Measurements from ENCODE around the gene ALDH2. TPM values are rescaled to one million over a fixed set of nuclear protein-coding genes. Genes with fewer than 3 reads are reported as not detected.

Gene ALDH2
- total and polyA plus RNA-seq, 10 of the 15 experiments (the other 5 are each of a cell fraction or from before 2014, with no cell fraction given): 1.4 to 16.4 (median 8.7) TPM

GRCh38 chr12:111745211-111745610 lies 21.5 kb upstream of the ALDH2 start:
- no peak for DNase-seq (ENCODE audit: low read depth, low spot score)
- no peak overlapping the region for H3K4me2 ChIP-seq (ENCODE audit: control insufficient read depth, insufficient read depth)
- no peaks in the 10 kb centered on the region for H3K4me1 ChIP-seq (ENCODE audit: control insufficient read depth, insufficient read depth, low read length)
- no peaks in the 10 kb centered on the region for H4K20me1 ChIP-seq (ENCODE audit: control insufficient read depth, insufficient read depth)
- H3K79me2 ChIP-seq (ENCODE audit: control insufficient read depth, insufficient read depth, low read length): no peaks in the 10 kb centered on the region
- no peaks in the 10 kb centered on the region for H3K9me3 ChIP-seq (replicated peaks; ENCODE audit: control insufficient read depth, insufficient read depth, low read length)
- H3K27ac ChIP-seq (ENCODE audit: control insufficient read depth, insufficient read depth): no peak overlapping the region
- WGBS (ENCODE audit: insufficient coverage, insufficient replicate concordance, low lambda C conversion rate, missing lambda C conversion rate): 95% methylated on average over 4 of the region's 4 CpGs
- ChIA-PET RAD21 (ENCODE audit: unreplicated experiment) (interaction anchor here (0.6 to 1.4 kb wide), 5 partner anchors 8 to 68 kb away, joined by 3 to 6 read pairs (median 3); no protein-coding TSS in a partner anchor), POLR2A (no interaction called here), CTCF (interaction anchor here (0.7 to 2.1 kb wide), 7 partner anchors 9 to 261 kb away, joined by 3 to 10 read pairs (median 3); no protein-coding TSS in a partner anchor), SMC1A (ENCODE audit: uncharacterized antibody, unreplicated experiment) (interaction anchor here (1.0 to 1.1 kb wide), 2 partner anchors 67 to 68 kb away, joined by 3 to 4 read pairs; no protein-coding TSS in a partner anchor)
- FAIRE-seq: no peak
- peaks cover 0 to 14% of the 10 kb centered on the region in 2 experiments; a peak in 3 of 4 replicates for H3K36me3 ChIP-seq (ENCODE audit: control insufficient read depth in 2 of 2, insufficient read depth in 2 of 2, low read length in 1 of 2)
- no peak overlapping the region for H2AFZ ChIP-seq (ENCODE audit: control insufficient read depth, low read depth, low read length)
- ATAC-seq: no peak
- BruUV-seq (replicated peaks): no TSS peak
- intact Hi-C loops (cut with micrococcal nuclease; ENCODE audit: unreplicated experiment): no loop called here
- no peak overlapping the region for H3K4me3 ChIP-seq
- in situ Hi-C loops (cut with MboI): no loop called here
- H3K27me3 ChIP-seq (replicated peaks in 1 of 2; ENCODE audit: control insufficient read depth in 2 of 2, insufficient read depth in 2 of 2, low read length in 1 of 2): no peaks in the 10 kb centered on the region
- no peak overlapping the region for H3K9ac ChIP-seq (ENCODE audit: control insufficient read depth, insufficient read depth, low read length)
- no peak for TF ChIP-seq ZBTB11 (CRISPR knock-in tag; IDR thresholded peaks at IDR 0.05)
- no peak for TF ChIP-seq HDAC2 (IDR thresholded peaks at IDR 0.05)
- no peak for TF ChIP-seq SUPT20H (IDR thresholded peaks at IDR 0.05; ENCODE audit: borderline replicate concordance, control insufficient read depth, low read depth, low read length)
- no peak for TF ChIP-seq ZNF24 (IDR thresholded peaks at IDR 0.05)
- no peak for TF ChIP-seq ZBTB4 (CRISPR knock-in tag; IDR thresholded peaks at IDR 0.05)
- TF ChIP-seq SREBF2 (IDR thresholded peaks at IDR 0.05; ENCODE audit: low read length): no peak
- TF ChIP-seq MYC (IDR thresholded peaks at IDR 0.05; ENCODE audit: insufficient read depth, insufficient read length, insufficient replicate concordance, low read length, severe bottlenecking): no peak
- TF ChIP-seq SP1 (IDR thresholded peaks at IDR 0.05; ENCODE audit: low read depth, low read length): no peak
- no peak for TF ChIP-seq KLF5 (IDR thresholded peaks at IDR 0.05; ENCODE audit: partially characterized antibody)
- TF ChIP-seq ZBTB33 (IDR thresholded peaks at IDR 0.05): no peak
- TF ChIP-seq JUNB (IDR thresholded peaks at IDR 0.05): no peak
- TF ChIP-seq TCF7 (IDR thresholded peaks at IDR 0.05; ENCODE audit: borderline replicate concordance): no peak
- no peak for TF ChIP-seq CTCF (IDR thresholded peaks at IDR 0.05 in 2 of 3, conservative IDR thresholded peaks at IDR 0.05 in 1 of 3; ENCODE audit: control insufficient read depth in 2 of 3, extremely low read depth in 1 of 3, insufficient read depth in 1 of 3, low read depth in 3 of 3, low read length in 3 of 3)

Data from GM12878 (cell line).